Fibroblast of skin of left quadriceps (primary cell): ENCODE data around the gene ETFDH.
"Not testable (repeated sequence)": the region's sequence is repeated elsewhere in the genome, so short reads cannot be mapped to it uniquely, and the experiment has no call there.

Experiments used
- DNase-seq, 2 experiments: peaks; one replicate each; pipeline ENCODE4 v3.0.0-alpha.2; 2013; ENCODE audit warnings: low read depth in 2 of 2

ETFDH gene

GRCh38 chr4:158671915-158672806 lies at the start of gene ETFDH:
TSS of gene ETFDH (plus strand) at chr4:158672296. CDS start at chr4:158672457, 161 bp downstream.
- peak; percentile 100 for DNase-seq

GRCh38 chr4:158624889-158625478 lies 47.1 kb upstream of the ETFDH start:
- DNase-seq = peak; percentile 16 to 23

- DNase-seq = no peak
Observed at GRCh38 chr4:158625544-158625943, 46.6 kb upstream of the ETFDH start.

GRCh38 chr4:158630893-158631292 lies 41.2 kb upstream of the ETFDH start:
- no peak for DNase-seq

- no peak for DNase-seq
Observed at GRCh38 chr4:158636619-158637018, 35.5 kb upstream of the ETFDH start.

- no peak for DNase-seq
Observed at GRCh38 chr4:158644356-158644755, 27.7 kb upstream of the ETFDH start.

- no peak for DNase-seq
Observed at GRCh38 chr4:158644760-158645159, 27.3 kb upstream of the ETFDH start.

GRCh38 chr4:158649111-158649680 lies 22.9 kb upstream of the ETFDH start:
- no peak for DNase-seq

GRCh38 chr4:158652920-158653319 lies 19.2 kb upstream of the ETFDH start:
- no peak for DNase-seq

- DNase-seq = no peak
Observed at GRCh38 chr4:158656439-158656838, 15.7 kb upstream of the ETFDH start.

GRCh38 chr4:158657291-158657690 lies 14.8 kb upstream of the ETFDH start:
- DNase-seq = no peak

- not testable (repeated sequence) for DNase-seq
Observed at GRCh38 chr4:158663255-158663654, 8.8 kb upstream of the ETFDH start.

GRCh38 chr4:158663707-158664625 lies 8.1 kb upstream of the ETFDH start:
- DNase-seq = not testable (repeated sequence)

GRCh38 chr4:158664806-158665205 lies 7.3 kb upstream of the ETFDH start:
- no peak for DNase-seq

GRCh38 chr4:158666892-158667291 lies 5.2 kb upstream of the ETFDH start:
- DNase-seq = no peak

GRCh38 chr4:158667651-158668198 lies 4.4 kb upstream of the ETFDH start:
- no peak for DNase-seq

GRCh38 chr4:158669310-158669709 lies 2.8 kb upstream of the ETFDH start:
- DNase-seq = no peak

- DNase-seq = peak; percentile 57 to 69
Observed at GRCh38 chr4:158670975-158671664, 976 bp upstream of the ETFDH start.

GRCh38 chr4:158671665-158671914 lies 506 bp upstream of the ETFDH start, which contains the start of gene C4orf46:
TSS of gene C4orf46 (minus strand) at chr4:158671887. CDS start at chr4:158671801, 86 bp downstream.
- DNase-seq = no peak

GRCh38 chr4:158673633-158674032 lies 1.5 kb downstream of the ETFDH start:
- no peak for DNase-seq

- no peak for DNase-seq
Observed at GRCh38 chr4:158676076-158676475, 4.0 kb downstream of the ETFDH start.
